Caki2 (cell line): ENCODE data around the gene HIF3A. TPM values are rescaled to one million over a fixed set of nuclear protein-coding genes. Genes with fewer than 3 reads are reported as not detected.
A peak's percentile ranks its signal among the peaks of the same experiment; 100 is the strongest.
"Not testable (repeated sequence)": the region's sequence is repeated elsewhere in the genome, so short reads cannot be mapped to it uniquely, and the experiment has no call there.

ENCODE experiments used
- DNase-seq: peaks from one replicate; pipeline ENCODE4 v3.0.0-alpha.2; 2015; ENCODE audit warnings: low read depth
- in situ Hi-C: cut with HindIII; loops from 2 replicates; pipeline ENCODE4 v1.10.0; 2016; ENCODE audit warnings: low sequenced_read_pairs, low pct_unique_long_range_greater_than_20kb, mixed read lengths
- total RNA-seq: library from RNA; depleted of rRNA; stranded (reverse); fragments of >200 nt; shearing (Covaris generic); gene quantifications from 2 replicates; pipeline ENCODE4 v1.2.3, GENCODE V29; 2014; ENCODE audit warnings: low replicate concordance

The HIF3A gene
- total RNA-seq, 1 experiment from 2014 or later = not detected

DNA sequence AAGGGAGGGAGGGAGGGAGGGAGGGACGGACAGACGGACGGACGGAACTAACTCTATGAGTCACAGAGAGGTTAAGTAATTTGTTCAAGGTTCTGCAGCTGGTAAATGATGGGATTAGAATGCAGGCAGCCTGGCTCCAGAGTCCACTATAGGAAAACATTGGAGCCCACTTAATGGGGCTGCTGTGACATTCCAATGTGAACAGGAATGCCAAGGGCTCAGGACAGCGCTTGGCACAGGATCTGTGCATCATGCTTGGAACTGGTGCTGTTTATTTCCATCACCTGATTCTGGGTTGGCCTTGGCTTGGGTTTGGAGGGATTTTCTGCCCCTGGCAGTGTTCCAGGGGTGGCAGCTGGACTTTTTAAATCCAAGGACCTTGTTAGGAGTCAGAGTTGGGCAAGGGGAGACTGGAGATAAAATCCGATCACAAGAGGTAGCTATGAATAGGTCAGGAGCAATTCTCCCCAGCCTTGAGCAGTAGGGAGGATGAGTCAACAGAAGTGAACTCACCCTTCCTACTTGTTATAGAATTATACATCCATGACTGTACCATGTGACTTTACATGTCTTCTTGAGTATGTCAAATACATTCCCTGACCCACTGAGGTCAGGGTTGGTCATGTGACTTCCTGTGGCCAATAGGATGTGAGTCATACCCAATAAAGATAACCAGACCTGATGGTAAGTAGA lies 7.8 kb upstream of the HIF3A start:
- DNase-seq = peak; percentile 81
- in situ Hi-C loops = no loop called here

DNA sequence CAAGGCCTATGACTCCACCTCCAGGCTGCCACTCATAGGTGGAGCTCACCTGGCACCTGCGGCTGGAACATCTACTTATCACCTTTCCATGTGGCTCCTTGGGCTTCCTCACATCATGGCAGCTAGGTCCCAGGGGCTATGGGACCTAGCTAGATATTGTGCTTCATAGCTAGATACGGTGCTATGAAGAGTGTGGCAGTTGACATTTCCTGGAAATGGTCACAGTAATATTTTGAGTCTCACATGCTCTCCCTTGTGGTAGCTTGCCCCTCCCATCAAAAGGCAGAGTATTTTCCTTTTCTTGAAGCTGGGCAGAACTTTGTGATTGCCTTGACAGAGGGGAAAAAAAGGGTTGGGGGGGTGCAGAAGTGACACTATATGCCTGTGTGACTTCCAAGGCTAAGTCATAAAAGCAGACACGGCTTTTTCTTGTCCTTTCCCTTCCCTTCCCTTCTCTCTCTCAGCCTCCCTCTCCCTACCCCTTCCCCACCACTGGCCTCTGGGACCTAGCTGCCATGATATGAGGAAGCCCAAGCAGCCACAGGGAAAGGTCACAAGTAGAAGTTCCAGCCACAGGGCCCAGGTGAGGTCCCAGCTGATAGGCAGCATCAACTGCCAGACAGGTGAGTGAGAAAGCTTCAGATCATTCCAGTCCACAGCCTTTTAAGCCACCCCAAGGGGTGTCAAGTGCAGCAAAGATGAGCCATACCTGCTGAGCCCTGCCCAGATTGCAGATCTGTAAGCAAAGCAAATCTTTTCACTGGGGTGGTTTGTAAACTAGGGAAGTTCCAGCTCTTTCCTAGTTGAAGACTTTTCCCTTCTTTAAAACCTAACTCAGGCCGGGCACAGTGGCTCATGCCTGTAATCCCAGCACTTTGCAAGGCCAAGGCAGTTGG lies 6.9 kb upstream of the HIF3A start:
- in situ Hi-C loops = no loop called here
- DNase-seq = no peak

DNA sequence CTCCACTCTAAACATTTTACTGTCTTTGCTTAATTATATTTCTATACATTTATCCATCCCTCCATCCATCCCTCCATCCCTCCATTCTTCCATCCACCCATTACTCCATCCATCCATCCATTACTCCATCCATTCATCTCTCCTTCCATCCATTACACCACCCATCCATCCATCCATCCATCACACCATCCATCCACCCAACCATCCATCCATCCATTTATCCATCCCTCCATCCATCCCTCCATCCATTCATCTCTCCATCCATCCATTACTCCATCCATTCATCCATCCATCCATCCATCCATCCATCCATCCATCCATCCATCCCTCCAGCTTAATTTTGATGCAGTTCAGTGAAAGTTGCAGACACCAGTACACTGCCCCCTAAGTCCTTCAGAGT lies 5.0 kb upstream of the HIF3A start:
- in situ Hi-C loops = no loop called here
- DNase-seq = no peak

DNA sequence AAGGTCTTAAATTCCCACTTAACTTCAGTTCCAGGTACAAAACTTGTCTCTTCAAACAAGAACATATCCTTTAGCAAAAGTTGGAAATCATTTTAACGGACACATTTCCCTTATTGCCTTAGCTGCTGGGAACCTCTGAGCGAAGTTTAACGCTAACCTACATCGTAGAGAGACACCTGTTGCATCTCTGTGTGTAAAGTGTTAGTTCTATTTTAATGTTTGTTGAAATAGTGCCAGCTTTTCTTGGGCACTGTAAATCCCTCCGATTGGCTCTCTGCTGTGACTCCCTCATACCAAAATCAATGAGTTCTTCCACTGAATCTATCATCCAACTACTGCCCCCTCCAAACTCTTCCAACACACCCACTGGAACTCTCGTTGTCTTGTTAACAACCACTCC lies 2.3 kb upstream of the HIF3A start:
- DNase-seq = no peak
- in situ Hi-C loops = no loop called here

DNA sequence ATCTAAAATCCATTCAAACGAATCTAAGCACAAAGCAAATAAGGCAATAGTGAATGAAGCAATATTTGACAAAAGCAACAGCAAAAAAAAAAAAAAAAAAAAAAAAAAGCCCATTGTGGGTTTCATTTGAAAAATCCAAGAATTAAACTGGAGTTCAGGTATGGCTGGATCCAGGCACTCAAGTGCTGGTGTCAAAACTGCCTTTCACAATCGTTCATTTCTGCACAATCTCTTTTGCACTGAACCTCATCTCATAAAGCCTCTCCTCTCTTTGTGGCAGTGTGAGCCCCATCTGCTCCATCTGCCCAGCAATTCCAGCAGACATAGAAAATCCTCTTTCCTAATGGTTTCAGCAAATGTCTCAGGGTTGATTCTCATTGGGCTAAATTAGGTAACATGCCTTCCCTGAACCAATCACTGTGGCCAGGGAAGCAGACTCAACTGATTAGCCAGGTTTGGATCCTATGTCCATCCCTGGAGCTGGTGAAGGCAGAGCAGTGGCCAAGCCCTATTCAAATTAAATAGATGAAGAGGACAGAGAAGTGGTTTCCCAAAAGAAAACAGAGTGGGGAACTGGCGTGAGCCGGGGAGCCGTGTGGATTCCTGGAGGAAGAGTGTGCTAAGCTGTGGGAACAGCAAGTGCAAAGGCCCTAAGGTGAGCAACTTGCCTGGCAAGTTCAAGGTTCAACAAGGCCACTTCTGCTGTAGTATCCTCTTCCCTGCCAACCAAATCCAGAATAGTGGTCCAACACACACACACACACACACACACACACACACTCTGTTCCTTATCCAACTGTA lies 1.2 kb upstream of the HIF3A start:
- in situ Hi-C loops = no loop called here
- no peak for DNase-seq

DNA sequence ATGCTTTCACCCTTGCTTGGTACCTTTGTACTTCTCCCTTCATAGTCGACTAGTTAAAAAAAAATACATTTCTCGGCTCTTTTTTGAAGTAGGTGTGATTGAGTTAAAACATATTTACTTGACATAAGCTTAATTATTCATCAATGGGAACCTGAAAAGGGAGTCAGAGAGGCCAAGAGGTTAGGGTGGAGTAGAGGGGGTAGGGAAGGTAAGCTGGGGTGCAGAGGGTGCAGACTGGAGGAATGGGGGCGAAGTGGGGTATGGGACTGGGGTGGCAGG lies 701 bp upstream of the HIF3A start:
- in situ Hi-C loops = no loop called here
- no peak for DNase-seq

DNA sequence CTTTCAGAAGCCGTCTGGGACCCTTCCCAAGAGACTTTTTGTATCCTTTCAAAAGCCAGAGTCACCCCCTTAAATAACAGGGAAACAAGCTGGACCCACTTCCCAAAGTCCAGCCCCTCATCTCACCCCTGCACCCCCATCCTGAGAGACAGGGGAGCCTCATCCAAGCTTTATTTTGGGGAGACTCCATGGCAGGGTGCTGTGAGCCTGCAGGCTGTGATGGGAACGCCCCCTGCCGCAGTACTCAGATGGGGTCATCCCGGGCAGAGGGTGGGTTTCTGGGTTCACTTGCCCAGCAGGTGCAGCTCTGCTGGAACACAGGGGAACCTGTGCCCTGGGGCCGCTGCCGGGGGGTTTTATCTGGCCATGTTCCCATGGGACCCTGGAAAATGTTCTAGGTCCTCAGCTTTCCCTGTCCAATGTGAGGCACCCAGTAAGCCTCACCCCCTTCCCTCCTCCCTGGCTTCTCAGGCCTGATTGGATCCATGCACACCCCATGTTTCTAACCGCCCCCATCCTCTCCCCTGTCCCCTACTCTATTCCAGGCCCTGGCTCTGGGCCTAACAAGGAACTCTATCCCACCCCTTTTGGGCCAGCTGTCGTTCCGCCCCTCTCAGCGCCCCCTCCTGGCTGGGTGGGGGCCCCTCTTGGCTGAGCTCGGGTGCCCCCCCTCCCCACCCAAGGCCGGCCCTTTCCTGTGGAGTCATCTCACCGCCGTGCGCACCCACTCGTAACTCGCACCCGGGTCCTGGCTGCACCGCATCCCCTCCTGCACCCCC lies 1.0 kb downstream of the HIF3A start:
- DNase-seq = no peak
- in situ Hi-C loops = no loop called here

DNA sequence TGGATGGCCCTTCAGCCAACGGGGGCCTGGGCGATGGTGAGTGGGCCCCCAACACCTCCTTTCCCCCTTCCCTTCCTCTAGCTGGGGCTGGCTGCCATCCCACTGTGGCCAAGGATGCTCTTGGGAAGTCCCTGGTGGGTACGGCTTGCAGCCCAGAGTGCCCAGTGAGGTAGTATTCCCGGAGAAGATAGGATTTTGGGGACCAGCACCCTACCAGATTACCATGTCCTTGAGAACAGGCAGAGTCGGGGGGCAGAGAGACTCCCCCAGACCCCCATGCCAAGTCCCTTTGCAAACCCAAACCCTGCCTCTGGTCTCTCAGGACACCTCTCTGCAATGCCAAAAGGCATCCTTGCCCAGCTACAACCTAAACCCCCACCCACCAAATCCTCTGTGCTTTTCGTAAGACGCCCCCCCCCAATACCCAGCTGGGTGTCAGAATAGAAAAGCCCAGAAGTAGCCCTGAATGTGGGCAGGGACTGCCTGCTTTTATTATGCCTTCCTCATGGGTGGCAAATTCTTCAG lies 1.7 kb downstream of the HIF3A start:
- no peak for DNase-seq
- in situ Hi-C loops = no loop called here

DNA sequence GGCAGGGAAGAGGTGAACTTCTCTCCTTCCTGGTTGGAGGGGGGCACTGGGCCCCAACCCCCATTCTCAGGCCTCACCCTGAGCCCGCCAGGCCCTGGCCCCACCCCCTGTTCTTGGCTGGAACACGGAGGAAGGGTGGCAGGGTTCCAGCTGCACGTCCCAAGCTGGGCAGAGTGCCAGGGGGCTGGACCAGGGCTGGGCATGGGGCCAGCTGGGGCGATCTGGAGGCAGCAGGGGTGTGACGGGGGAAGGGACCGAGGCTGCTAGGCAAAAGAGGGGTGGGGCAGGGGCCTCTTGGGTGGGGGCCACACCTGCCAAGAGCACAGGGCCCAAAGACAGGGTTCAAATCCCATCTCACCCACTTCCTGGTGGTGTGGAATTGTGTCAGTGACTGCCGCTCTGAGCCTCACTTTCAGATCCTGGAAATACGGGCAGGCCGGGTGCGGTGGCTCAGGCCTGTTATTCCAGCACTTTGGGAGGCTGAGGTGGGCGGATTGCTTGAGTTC lies 2.2 kb downstream of the HIF3A start:
- peak; percentile 95 for DNase-seq
- in situ Hi-C loops = no loop called here

DNA sequence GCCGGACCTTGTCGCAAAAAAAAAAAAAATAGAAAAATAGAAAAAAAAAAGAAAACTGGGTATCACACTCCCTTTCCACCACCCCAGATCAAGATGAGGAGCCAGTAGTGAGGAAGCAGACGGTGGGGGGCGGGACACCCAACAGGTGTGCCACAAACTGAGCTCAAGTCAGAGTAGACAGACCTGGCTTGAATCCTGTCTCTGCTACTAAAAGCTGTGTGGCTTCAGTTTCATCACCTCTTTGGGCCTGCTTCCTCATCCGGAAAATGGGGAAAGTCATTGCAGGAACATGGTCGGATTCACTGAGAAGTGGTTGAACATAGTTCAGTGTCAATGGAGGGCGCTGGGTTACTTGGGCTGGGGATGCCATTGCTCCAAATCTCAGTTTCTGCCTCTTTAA lies 2.9 kb downstream of the HIF3A start:
- in situ Hi-C loops = no loop called here
- DNase-seq = no peak

DNA sequence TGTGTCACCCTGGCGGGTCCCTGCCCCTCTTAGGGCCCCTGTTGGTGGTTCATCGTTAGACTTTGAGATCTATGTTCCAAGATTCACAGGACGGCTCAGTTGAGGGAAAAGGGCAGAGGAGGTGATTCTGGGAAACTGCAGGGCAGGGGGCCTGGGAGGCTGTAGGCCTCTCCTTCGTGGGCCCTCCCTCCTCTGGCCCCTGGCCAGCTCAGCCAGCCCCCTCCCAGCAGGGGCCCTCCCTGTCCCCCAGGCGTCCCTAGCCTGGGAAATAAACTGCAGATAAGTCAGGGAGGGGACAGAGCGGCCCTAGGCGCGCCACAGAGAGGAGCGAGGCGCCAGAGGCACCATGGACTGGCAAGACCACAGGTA lies 6.5 kb downstream of the HIF3A start:
- in situ Hi-C loops = no loop called here
- no peak for DNase-seq

DNA sequence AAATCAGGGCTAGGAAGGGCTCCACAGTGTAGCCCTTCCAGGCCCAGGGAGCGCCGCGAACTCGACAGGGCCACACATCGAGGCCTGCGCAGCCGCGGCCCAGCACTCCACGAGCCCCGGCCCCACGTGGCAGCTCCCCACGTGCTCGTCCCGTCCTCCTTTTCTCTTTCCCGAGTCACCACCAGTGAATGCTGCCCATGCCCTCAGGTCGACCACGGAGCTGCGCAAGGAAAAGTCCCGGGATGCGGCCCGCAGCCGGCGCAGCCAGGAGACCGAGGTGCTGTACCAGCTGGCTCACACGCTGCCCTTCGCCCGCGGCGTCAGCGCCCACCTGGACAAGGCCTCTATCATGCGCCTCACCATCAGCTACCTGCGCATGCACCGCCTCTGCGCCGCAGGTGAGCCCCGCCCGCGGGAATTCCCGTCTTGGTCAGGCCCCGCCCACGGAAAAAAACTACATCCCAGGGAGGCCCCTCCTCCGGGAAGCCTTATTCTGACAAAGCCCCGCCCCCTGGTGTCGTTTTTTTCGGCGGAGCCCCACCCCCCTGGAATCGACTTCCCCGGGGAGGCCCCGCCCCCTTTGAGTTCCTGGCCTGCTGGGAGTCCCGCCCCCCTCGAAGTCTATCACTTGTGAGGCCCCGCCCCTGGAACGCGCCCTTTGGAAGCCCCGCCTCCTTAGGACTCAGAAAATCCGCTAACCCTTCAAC lies 7.0 kb downstream of the HIF3A start:
- peak; percentile 63 for DNase-seq
- in situ Hi-C loops = no loop called here

DNA sequence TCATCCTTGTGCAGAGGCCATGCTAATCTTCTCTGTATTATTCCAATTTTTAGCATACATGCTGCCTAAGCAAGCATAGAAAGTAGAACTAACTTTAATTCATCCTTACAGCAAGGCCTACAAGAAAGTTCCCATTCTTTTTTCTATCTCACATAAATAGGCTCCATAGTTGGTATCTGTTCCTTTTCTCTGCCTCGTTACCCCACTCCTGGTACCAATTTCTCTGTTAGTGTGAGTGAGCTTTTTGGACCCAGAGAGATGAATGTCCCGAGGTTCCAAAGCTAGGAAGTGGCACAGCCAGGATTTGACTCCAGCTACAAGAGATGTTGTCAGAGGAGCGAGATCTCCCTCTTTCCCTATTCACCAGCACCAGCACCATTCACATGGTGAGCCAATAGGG lies 9.7 kb downstream of the HIF3A start:
- no peak for DNase-seq
- in situ Hi-C loops = no loop called here

DNA sequence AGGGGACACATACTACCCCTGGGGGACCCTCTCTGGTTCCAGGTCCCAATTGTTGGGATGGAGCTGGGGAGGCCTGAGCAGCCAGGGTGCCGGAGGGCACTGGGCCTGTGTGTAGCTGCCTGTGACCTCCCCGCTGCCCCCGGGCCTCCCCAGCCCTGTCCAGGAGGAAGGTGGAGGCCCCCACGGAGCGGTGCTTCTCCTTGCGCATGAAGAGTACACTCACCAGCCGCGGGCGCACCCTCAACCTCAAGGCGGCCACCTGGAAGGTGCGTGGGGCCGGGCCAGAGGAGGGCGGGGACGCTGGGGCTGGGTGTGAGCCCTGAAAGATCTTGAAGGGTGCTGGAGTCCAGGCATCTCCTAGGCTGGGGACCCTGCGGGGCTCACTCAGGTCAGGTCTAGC lies 11.7 kb downstream of the HIF3A start:
- DNase-seq = no peak
- in situ Hi-C loops = no loop called here

DNA sequence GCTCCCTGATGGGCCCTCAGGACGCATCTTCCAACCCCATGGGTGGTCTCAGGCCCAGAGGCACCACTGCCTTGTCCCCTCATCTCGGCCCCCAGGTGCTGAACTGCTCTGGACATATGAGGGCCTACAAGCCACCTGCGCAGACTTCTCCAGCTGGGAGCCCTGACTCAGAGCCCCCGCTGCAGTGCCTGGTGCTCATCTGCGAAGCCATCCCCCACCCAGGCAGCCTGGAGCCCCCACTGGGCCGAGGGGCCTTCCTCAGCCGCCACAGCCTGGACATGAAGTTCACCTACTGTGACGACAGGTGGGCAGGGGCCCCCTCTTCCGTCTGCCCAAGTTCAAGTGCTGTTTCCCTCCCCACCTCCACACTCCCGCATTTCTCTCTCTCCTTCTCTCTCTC lies 12.2 kb downstream of the HIF3A start:
- in situ Hi-C loops = no loop called here
- DNase-seq = no peak

DNA sequence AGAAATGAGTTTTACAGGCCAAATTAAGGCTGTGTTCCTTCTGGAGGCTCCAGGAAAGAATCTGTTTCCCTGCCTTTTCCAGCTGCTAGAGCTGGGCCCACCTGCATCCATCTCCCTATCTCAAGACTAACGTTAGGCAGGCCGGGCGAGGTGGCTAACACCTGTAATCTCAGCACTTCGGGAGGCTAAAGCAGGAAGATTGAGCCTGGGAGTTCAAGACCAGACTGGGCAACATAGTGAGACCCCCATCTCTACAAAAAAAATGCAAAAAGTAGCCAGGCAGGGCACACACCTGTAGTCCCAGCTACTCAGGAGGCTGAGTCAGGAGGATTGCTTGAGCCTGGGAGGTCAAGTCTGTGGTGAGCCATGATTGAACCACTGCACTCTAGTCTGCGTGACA lies 14.6 kb downstream of the HIF3A start:
- in situ Hi-C loops = no loop called here
- DNase-seq = no peak

DNA sequence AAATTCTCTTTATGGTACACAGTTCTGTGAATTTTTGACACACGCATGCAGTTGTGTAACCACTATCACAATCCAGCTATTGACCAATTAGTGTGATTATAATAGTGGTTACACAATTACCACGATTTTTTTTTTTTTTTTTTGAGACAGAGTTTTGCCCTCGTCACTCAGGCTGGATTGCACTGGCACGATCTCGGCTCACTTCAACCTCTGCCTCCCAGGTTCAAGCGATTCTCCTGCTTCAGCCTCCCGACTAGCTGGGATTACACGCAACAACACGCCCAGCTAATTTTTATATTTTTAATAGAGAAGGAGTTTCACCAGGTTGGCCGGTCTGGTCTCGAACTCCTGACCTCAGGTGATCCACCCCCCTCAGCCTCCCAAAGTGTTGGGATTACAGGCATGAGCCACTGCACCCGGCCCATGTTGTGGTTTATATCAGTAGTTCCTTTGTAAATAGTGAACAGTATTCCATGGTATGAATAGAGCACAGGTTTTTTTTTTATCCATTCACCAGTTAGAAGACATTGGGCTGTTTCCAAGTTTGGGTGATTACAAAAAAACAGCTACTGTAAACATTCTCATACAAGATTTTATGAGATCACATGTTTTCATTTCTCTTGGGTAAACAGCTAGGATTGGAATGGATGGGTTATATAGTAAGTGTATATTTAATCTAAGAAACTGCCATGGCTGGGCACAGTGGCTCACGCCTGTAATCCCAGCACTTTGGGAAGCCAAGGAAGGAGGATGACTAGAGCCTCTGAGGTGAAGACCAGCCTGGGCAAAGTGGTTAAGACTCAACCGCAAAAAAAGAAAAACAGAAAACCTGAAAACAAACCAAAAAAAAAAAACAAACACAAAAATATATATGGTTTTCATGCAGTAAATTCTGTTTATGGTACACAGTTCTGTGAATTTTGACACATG lies 17.0 kb downstream of the HIF3A start:
- DNase-seq, in situ Hi-C loops: not testable (repeated sequence)
